RWPE1 (cell line): Measurements from ENCODE around the gene SLC39A3.

Experiments
- CTCF ChIA-PET: fragments of 350-600 bp; sonication (Branson Sonifier 250); formaldehyde crosslinking; extraction: SDS; loops from one replicate; lab custom pipeline; 2021; lab: Yijun Ruan, JAX
- POLR2A ChIA-PET: fragments of 400-600 bp; formaldehyde crosslinking; extraction: SDS; loops from one replicate; lab custom pipeline; 2020; ENCODE audit warnings: antibody characterized with exemption; ENCODE audit not compliant: low non-redundant PET; lab: Yijun Ruan, JAX
- DNase-seq: peaks from one replicate; pipeline ENCODE4 v3.0.0; 2012; ENCODE audit warnings: low spot score
- H3K27ac ChIP-seq: fragments of 450-650 bp; 2 replicates; pipeline ENCODE4 v1.5.1; 2017
- TF ChIP-seq, protein P1 (sequence below): fragments of 450-650 bp; conservative IDR thresholded peaks from 2 replicates; pipeline ENCODE4 v1.5.1; 2017; ENCODE audit warnings: low read depth, mild to moderate bottlenecking

The SLC39A3 gene

DNA sequence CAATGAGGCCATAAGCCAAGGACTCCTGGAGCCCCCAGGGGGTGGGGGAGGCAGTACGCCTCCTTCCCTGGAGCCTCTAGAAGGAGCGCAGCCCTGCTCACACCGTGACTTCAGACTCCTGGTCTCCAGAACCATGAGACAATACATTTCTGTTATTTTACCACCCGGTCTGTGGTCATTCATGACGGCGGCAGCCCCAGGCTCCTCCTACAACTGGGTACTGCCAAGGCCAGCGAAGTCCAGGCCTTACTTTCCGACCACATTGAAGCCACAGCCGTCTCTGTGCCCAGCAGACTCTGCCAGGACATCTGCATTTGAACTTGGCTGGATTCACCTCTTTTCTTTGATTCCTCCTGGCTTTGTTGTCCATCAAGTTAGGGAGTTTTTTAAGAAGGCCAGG, 47.9 kb downstream of the SLC39A3 start:
- H3K27ac ChIP-seq: no peak overlapping the region
- POLR2A ChIA-PET: no interaction called here
- no peak for DNase-seq
- CTCF ChIA-PET: interaction anchor here (0.6 kb wide), 1 partner anchor 34 kb away, joined by 3 read pairs; no protein-coding TSS in a partner anchor
- TF ChIP-seq, protein P1, sequence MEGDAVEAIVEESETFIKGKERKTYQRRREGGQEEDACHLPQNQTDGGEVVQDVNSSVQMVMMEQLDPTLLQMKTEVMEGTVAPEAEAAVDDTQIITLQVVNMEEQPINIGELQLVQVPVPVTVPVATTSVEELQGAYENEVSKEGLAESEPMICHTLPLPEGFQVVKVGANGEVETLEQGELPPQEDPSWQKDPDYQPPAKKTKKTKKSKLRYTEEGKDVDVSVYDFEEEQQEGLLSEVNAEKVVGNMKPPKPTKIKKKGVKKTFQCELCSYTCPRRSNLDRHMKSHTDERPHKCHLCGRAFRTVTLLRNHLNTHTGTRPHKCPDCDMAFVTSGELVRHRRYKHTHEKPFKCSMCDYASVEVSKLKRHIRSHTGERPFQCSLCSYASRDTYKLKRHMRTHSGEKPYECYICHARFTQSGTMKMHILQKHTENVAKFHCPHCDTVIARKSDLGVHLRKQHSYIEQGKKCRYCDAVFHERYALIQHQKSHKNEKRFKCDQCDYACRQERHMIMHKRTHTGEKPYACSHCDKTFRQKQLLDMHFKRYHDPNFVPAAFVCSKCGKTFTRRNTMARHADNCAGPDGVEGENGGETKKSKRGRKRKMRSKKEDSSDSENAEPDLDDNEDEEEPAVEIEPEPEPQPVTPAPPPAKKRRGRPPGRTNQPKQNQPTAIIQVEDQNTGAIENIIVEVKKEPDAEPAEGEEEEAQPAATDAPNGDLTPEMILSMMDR: no peak

DNA sequence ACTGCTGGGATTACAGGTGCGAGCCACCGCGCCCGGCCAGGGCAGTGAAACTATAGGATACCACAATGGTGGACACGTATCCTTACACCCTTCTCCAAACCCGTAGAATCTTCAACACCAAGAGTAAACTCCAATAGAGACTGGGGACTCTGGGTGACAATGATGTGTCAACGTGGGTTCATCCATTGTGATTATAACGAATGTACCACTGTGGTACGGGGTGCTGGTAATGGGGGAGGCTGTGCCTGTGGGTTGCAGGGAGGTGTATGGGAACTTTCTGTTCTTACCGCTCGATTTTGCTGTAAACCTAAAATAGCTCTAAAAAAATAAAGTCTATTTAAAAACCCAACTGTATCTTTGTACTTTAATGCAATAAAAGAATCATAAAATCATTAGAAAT, 49.0 kb downstream of the SLC39A3 start:
- DNase-seq: no peak
- ChIA-PET CTCF (no interaction called here), POLR2A (no interaction called here)
- TF ChIP-seq, protein P1: no peak
- H3K27ac ChIP-seq: no peak overlapping the region

DNA sequence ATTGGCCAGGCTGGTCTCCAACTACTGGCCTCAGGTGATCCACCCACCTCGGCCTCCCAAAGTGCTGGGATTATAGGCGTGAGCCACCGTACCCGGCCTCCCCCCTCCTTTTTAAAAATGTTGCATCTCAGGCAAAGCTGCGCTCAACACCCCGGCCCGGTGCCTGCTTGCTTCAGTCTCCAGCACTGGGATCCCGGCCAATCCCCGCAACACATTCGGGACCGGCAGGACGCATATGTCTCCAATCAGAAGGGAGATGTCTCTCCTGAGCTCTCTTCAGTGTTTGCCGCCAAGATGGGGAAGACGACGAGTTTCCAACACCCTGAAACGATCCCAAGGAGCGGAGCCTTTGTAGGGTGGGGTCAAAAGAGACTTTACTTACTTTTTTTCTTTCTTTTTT, 53.5 kb downstream of the SLC39A3 start:
- DNase-seq: no peak
- ChIA-PET POLR2A (no interaction called here), CTCF (interaction anchor here (0.6 kb wide), 1 partner anchor 9 kb away, joined by 3 read pairs; no protein-coding TSS in a partner anchor)
- no peak overlapping the region for H3K27ac ChIP-seq
- TF ChIP-seq, protein P1: no peak

DNA sequence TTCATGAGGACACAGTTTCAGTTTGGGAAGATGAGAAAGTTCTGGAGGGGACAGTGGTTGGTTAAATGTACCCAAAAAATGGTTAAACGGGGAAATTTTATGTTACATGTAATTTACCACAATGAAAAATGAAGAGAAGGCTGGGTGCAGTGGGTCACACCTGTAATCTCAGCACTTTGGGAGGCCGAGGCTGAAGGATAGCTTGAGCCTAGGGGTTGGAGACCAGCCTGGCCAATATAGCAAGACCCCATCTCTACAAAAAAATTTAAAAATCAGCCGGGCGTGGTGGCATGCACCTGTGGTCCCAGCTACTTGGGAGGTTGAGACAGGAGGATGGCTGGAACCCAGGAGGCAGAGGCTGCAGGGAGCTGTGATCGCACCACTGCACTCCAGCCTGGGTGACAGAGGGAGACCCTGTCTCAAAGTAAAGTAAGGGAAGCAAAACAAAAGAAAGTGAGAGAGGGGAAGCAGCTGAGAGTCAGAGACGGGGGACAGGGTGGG, 54.6 kb downstream of the SLC39A3 start:
- H3K27ac ChIP-seq: no peak overlapping the region
- no peak for DNase-seq
- ChIA-PET POLR2A (no interaction called here), CTCF (interaction anchor here (0.6 kb wide), 1 partner anchor 64 kb away, joined by 6 read pairs; no protein-coding TSS in a partner anchor)
- TF ChIP-seq, protein P1: no peak

DNA sequence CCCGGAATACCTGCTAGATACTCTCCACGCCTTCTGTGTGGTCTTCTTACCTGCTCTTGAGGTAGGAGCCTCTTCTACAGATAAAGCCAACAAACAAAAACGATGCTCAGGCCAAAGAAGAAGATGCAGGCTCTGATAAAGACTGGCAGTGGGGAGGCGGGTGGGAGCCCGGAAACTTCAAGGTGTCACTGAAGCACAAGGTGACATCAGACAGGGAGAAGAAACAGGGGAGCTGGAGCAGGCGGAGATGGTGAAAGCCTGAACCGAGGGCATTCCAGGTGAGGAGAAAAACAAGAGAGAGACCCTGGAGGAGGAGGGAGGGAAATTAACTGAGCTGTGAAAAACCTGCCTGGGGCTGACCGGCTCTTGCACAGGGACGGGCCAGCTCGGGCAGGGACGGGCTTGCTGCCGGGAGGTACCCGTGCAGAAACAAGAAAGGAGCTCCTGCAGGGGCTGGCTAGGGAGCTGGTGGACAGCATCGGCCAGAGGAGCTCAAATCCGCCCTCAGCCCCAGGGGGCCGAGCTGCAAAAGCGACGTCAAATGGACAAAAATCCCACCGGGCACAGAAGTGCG, 56.3 kb downstream of the SLC39A3 start:
- no peak overlapping the region for H3K27ac ChIP-seq
- no peak for DNase-seq
- TF ChIP-seq, protein P1: no peak
- ChIA-PET POLR2A (no interaction called here), CTCF (no interaction called here)
